ENCODE data around the gene SLC22A17. TPM values are rescaled to one million over a fixed set of nuclear protein-coding genes. Genes with fewer than 3 reads are reported as not detected.

The SLC22A17 gene
- total and polyA plus RNA-seq, 2 of the 13 experiments (the other 11 are each of a cell fraction or from before 2014, with no cell fraction given), result 0.95 to 1.1 TPM

DNA sequence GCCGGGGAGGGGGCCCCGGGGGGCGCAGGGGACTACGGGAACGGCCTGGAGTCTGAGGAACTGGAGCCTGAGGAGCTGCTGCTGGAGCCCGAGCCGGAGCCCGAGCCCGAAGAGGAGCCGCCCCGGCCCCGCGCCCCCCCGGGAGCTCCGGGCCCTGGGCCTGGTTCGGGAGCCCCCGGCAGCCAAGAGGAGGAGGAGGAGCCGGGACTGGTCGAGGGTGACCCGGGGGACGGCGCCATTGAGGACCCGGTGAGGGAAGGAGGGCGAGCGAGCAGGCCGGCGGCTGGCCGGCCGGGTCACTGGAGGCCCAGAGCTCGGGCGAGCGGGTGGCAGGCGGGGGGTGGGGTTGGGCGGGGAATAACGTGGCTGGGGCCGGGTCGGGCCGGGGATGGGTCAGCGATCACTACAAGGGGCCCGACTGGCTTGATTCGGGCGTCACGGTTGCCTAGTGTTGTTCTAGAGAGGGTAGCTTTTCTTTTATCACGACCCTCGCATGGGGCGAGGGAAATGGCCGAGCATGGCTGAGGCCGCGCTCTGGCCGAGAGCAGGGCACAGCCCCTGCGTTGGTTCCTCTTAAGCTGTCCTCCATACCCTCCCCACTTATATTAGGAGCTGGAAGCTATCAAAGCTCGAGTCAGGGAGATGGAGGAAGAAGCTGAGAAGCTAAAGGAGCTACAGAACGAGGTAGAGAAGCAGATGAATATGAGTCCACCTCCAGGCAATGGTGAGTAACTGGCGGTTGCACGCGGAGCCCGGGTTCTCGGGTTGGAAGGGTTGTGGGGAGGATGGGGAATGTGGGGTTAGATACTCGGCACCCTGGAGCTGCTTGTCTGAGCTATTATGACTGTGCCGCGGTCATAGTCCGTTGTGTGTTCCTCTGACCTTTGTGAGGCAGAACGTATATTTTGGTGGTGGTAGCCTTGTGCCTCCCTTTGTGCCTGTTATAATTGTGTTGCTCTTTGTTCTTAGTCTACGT lies 30.8 kb downstream of the SLC22A17 start (continued):
- TF ChIP-seq HBP1 (CRISPR knock-in tag; IDR thresholded peaks at IDR 0.05; ENCODE audit: low read depth), result peak; percentile 11; the same call in 1 of the 2 replicates
- no peak; the same call in 1 of the 2 replicates for TF ChIP-seq KLF15 (CRISPR knock-in tag; IDR thresholded peaks at IDR 0.05; ENCODE audit: borderline replicate concordance)
- peak; percentile 72; the same call in 1 of the 2 replicates for TF ChIP-seq ZNF749 (CRISPR knock-in tag; IDR thresholded peaks at IDR 0.05; ENCODE audit: borderline replicate concordance)
- TF ChIP-seq PAX8 (CRISPR knock-in tag; IDR thresholded peaks at IDR 0.05; ENCODE audit: borderline replicate concordance), result peak; percentile 93
- no peak for TF ChIP-seq ZBTB34 (CRISPR knock-in tag; IDR thresholded peaks at IDR 0.05)
- TF ChIP-seq ZBTB21 (CRISPR knock-in tag; IDR thresholded peaks at IDR 0.05), result no peak
- TF ChIP-seq ZBTB43 (CRISPR knock-in tag; conservative IDR thresholded peaks at IDR 0.05), result no peak; the same call in 1 of the 2 replicates
- no peak; the same call in none of the 2 replicates for TF ChIP-seq REXO4 (CRISPR knock-in tag; IDR thresholded peaks at IDR 0.05; ENCODE audit: borderline replicate concordance)
- no peak for TF ChIP-seq SRF (IDR thresholded peaks at IDR 0.05; ENCODE audit: low read depth, low read length)
- no peak; the same call in 1 of the 2 replicates for TF ChIP-seq ZNF577 (CRISPR knock-in tag; IDR thresholded peaks at IDR 0.05; ENCODE audit: borderline replicate concordance, low read depth)
- peak; percentile 93 for TF ChIP-seq ZNF891 (CRISPR knock-in tag; IDR thresholded peaks at IDR 0.05)
- TF ChIP-seq ZNF782 (CRISPR knock-in tag; IDR thresholded peaks at IDR 0.05; ENCODE audit: borderline replicate concordance), result no peak
- no peak for TF ChIP-seq ZNF17 (CRISPR knock-in tag; IDR thresholded peaks at IDR 0.05)
- TF ChIP-seq EHMT2 (IDR thresholded peaks at IDR 0.05; ENCODE audit: borderline replicate concordance, low read depth, low read length), result no peak
- no peak; the same call in 1 of the 2 replicates for TF ChIP-seq MIXL1 (CRISPR knock-in tag; IDR thresholded peaks at IDR 0.05)
- no peak for TF ChIP-seq ZNF333 (CRISPR knock-in tag; IDR thresholded peaks at IDR 0.05; ENCODE audit: borderline replicate concordance)
- TF ChIP-seq SMAD9 (CRISPR knock-in tag; IDR thresholded peaks at IDR 0.05), result 0 out of 2 replicates have a peak, but pooled peaks have one; percentile 56
- peak; percentile 2 for TF ChIP-seq ZNF609 (CRISPR knock-in tag; IDR thresholded peaks at IDR 0.05; ENCODE audit: borderline replicate concordance)
- peak; percentile 45 for TF ChIP-seq POLR2AphosphoS5 (IDR thresholded peaks at IDR 0.05; ENCODE audit: low read depth, low read length)
